Suprapubic skin (tissue), 4 donors: ENCODE measurements around the gene TBC1D14. TPM values are rescaled to one million over a fixed set of nuclear protein-coding genes. Genes with fewer than 3 reads are reported as not detected.
A peak's percentile ranks its signal among the peaks of the same experiment; 100 is the strongest.

ENCODE experiments used
- DNase-seq, 2 donors: peaks; one replicate each; pipeline ENCODE4 v3.0.0-alpha.2; 2019; ENCODE audit warnings: low spot score in 2 of 2
- H3K27ac ChIP-seq: fragments of 200-600 bp; sonication (generic); one replicate; pipeline ENCODE4 v1.5.1; 2019
- H3K27me3 ChIP-seq: fragments of 200-600 bp; sonication (generic); one replicate; pipeline ENCODE4 v1.5.1; 2019
- H3K36me3 ChIP-seq: fragments of 200-600 bp; sonication (generic); one replicate; pipeline ENCODE4 v1.5.1; 2019
- H3K4me1 ChIP-seq: fragments of 200-600 bp; sonication (generic); one replicate; pipeline ENCODE4 v1.5.1; 2019
- H3K4me3 ChIP-seq: fragments of 200-600 bp; sonication (generic); one replicate; pipeline ENCODE4 v1.5.1; 2019; ENCODE audit warnings: mild to moderate bottlenecking
- H3K9me3 ChIP-seq: fragments of 200-600 bp; sonication (generic); one replicate; pipeline ENCODE4 v1.5.1; 2019
- EP300 ChIP-seq: sonication (generic); formaldehyde crosslinking; IDR thresholded peaks from one replicate; pipeline ENCODE4 v1.6.1; 2017; ENCODE audit warnings: antibody characterized with exemption
- POLR2A ChIP-seq, 2 donors: fragments of 450-650 bp; IDR thresholded peaks; one replicate each; pipeline ENCODE4 v1.6.1; 2017; ENCODE audit warnings: antibody characterized with exemption in 2 of 2, mild to moderate bottlenecking in 2 of 2, moderate library complexity in 2 of 2
- POLR2AphosphoS5 ChIP-seq, 3 donors: sonication (generic); formaldehyde crosslinking; IDR thresholded peaks; one replicate each; pipeline ENCODE4 v1.6.1; 2017; ENCODE audit warnings: antibody characterized with exemption in 3 of 3
- WGBS: methylation state at CpG from one replicate; pipeline ENCODE4 v1.1.5; 2018; 5-methylcytosine and 5-hydroxymethylcytosine counted together
- total RNA-seq, 4 donors: library from RNA; depleted of rRNA; stranded (reverse); fragments of >200 nt; gene quantifications; one replicate each; pipeline ENCODE4 v1.1.0, GENCODE V29; 2016
- TF ChIP-seq, protein P1 (sequence below), 2 donors: fragments of 200-600 bp in 1 of 2; fragments of 450-650 bp in 1 of 2; sonication (generic) in 1 of 2; IDR thresholded peaks; one replicate each; pipeline ENCODE4 v1.5.1; 2016 to 2019; ENCODE audit warnings: antibody characterized with exemption in 2 of 2, mild to moderate bottlenecking in 1 of 2, moderate library complexity in 1 of 2

TBC1D14 gene
- total RNA-seq, 4 donors from 2014 or later = 55.0 to 111 (median 97.9) TPM

DNA sequence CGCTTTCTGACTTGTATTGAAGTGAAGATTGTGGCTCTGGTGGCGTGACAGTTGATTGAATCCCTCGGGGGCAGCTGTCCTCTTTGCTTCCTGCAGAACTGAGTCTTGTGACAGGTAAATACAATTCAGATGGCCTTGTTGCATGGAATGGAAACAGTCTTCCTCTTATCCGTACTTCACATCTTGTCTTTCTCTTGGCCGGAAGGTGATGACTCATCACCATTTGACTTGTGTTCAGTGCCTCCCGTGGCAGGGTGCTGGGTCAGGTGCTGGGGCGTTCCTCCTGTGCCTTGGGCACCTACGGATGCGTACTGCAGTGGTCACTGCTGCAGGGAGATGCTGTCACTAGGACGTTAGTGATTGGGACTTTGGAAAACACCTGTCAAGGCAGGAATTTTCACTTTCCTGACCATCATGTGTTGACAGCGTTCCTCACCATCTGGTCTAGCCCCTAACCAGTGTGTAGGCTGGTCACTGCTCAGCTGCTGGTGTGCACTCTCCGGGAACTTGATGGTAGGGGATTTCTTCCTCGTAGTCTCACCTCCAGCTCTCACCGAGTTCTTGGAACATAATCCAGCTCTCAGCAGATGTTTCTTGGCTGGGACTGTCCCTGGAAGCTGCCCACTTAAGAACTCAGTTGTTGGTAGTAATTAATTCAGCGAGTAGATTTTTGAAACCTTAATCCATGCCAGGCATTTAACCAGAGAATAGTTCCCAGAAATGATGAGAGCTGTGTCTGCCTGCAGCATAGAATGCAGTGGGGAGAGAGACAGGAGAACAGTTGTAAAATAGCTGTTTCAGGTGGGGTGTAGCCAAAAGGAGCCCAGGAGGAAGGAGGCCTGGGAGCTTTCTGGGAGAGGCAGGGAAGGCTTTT is 7.2 kb downstream of the TBC1D14 start:
- H3K27ac ChIP-seq = peak overlapping the region; percentile 80
- no peaks in the 10 kb centered on the region for H3K9me3 ChIP-seq

DNA sequence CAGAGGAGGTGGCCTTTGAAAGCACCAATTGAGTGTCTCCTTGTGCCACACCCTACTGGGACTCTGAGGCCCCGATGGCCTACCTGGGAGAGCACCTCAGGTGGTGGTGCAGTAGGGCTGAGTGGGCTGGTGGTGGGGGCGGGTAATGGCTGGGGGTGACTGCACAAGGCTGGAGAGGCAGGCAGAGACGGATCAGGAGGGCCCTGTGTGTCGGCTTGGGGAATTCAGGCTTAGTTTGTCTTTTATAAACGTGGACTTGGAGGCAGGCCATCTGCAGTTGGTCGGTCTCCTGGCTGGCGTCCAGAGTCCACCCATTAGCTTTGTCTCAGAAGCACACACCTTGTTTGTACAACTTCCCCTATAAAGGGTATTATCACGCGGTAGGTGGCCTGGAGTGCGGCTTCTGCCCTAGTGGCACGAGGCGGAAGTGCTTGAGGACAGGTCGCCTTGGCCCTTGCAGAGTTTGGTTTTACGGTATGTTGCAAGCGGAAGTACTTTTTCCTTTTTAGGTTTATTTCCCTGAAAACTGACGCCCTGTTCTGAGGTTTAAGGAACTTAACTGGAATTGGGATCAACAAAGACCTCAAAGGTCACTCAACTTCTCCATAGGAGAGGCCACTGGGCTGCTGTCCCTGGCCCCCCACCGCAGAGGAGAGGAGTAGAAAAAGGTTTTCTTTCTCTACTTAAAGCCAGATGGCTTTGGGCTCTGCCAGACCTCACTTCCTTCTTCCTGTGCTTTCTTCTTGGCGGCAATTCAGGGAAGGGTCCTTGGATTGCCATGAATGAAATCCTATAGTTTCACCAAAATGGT is 8.0 kb downstream of the TBC1D14 start:
- WGBS = 38% methylated on average over 18 of the region's 18 CpGs
- peaks cover 37% of the 10 kb centered on the region for H3K4me1 ChIP-seq
- H3K27me3 ChIP-seq = no peaks in the 10 kb centered on the region
- no peak for DNase-seq
- peak overlapping the region; percentile 80 for H3K27ac ChIP-seq
- H3K4me3 ChIP-seq = no peak overlapping the region
- TF ChIP-seq POLR2AphosphoS5 (IDR thresholded peaks at IDR 0.05) (no peak), EP300 (peak; percentile 54), POLR2A (IDR thresholded peaks at IDR 0.05) (no peak)
- TF ChIP-seq, protein P1, sequence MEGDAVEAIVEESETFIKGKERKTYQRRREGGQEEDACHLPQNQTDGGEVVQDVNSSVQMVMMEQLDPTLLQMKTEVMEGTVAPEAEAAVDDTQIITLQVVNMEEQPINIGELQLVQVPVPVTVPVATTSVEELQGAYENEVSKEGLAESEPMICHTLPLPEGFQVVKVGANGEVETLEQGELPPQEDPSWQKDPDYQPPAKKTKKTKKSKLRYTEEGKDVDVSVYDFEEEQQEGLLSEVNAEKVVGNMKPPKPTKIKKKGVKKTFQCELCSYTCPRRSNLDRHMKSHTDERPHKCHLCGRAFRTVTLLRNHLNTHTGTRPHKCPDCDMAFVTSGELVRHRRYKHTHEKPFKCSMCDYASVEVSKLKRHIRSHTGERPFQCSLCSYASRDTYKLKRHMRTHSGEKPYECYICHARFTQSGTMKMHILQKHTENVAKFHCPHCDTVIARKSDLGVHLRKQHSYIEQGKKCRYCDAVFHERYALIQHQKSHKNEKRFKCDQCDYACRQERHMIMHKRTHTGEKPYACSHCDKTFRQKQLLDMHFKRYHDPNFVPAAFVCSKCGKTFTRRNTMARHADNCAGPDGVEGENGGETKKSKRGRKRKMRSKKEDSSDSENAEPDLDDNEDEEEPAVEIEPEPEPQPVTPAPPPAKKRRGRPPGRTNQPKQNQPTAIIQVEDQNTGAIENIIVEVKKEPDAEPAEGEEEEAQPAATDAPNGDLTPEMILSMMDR (IDR thresholded peaks at IDR 0.05) = peak; percentile 26 to 48
- H3K36me3 ChIP-seq = no peaks in the 10 kb centered on the region
- no peaks in the 10 kb centered on the region for H3K9me3 ChIP-seq

More for the DNA sequence above, 7.2 kb downstream of the TBC1D14 start:
- Histone ChIP-seq H3K4me3 (no peak overlapping the region), H3K4me1 (peaks cover 37% of the 10 kb centered on the region), H3K27me3 (no peaks in the 10 kb centered on the region), H3K36me3 (no peaks in the 10 kb centered on the region)
- TF ChIP-seq POLR2A (IDR thresholded peaks at IDR 0.05) = peak in 1 of 2 donors; percentile 33
- TF ChIP-seq, protein P1 (IDR thresholded peaks at IDR 0.05) = no peak
- peak in 1 of 2 donors; percentile 70 for DNase-seq
- WGBS = 41% methylated on average over 15 of the region's 15 CpGs

DNA sequence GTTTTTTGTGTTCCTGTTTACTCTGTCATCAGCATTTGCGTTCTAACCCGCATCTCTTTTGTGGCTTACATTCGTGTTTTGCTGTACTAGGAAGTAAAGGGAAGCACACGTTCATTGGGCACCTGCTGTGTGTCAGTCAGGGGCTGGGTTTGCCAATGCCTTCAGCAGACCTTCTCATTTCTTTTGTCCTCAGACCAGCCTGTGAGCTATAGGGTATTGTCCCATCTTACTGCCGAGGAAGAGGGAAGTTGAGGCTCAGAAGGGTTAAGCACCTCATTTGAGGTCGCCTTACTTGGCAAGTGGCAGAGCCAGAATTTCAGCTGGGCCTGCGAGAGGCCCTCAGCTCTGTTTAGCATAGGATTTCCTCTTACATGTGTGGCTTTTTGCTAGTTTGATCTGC is 8.7 kb downstream of the TBC1D14 start:
- peaks cover 2% of the 10 kb centered on the region for H3K36me3 ChIP-seq
- DNase-seq = peak in 1 of 2 donors; percentile 31
- peaks cover 34% of the 10 kb centered on the region for H3K4me1 ChIP-seq
- H3K27ac ChIP-seq = peak overlapping the region; percentile 80
- WGBS = 61% methylated on average over 7 of the region's 7 CpGs
- TF ChIP-seq POLR2AphosphoS5 (IDR thresholded peaks at IDR 0.05) (no peak), POLR2A (IDR thresholded peaks at IDR 0.05) (no peak)
- no peaks in the 10 kb centered on the region for H3K9me3 ChIP-seq
- H3K4me3 ChIP-seq = no peak overlapping the region
- H3K27me3 ChIP-seq = no peaks in the 10 kb centered on the region

DNA sequence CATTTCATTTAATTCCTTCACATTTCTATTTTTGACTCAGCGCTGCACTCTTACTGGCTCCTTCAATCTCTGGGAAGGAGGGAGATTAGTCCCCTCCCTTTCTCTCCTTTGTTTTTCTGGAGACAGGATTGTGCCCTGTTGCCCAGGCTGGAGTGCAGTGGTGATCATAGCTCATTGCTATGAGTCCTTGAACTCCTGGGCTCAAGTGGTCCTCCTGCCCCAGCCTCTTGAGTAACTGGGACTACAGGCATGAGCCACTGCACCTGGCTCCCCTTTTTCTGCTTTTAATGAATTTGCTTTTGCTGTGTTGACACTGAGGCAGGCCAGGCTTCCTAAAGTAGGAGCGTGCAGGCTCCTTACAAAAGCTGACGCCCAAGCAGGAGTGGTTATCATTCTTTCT is 10.5 kb downstream of the TBC1D14 start:
- H3K4me1 ChIP-seq = peaks cover 34% of the 10 kb centered on the region
- no peak overlapping the region for H3K4me3 ChIP-seq
- WGBS = 64% methylated on average over 3 of the region's 3 CpGs
- no peaks in the 10 kb centered on the region for H3K9me3 ChIP-seq
- peaks cover 16% of the 10 kb centered on the region for H3K36me3 ChIP-seq
- H3K27ac ChIP-seq = no peak overlapping the region
- no peaks in the 10 kb centered on the region for H3K27me3 ChIP-seq
- TF ChIP-seq, protein P1 (IDR thresholded peaks at IDR 0.05) = no peak
- TF ChIP-seq POLR2A (IDR thresholded peaks at IDR 0.05) (no peak), POLR2AphosphoS5 (IDR thresholded peaks at IDR 0.05) (no peak)
- DNase-seq = no peak

DNA sequence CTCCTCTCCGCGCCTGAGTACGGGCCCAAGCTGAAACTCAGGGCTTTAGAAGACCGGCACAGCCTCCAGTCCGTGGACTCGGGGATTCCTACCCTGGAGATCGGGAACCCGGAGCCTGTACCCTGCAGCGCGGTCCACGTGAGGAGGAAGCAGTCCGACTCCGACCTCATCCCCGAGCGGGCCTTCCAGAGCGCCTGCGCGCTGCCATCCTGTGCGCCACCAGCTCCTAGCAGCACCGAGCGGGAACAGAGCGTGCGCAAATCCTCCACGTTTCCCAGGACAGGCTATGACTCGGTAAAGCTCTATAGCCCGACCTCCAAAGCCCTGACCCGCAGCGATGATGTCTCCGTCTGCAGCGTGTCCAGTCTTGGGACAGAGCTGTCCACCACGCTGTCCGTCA is 13.9 kb downstream of the TBC1D14 start:
- Histone ChIP-seq H3K27ac (no peak overlapping the region), H3K36me3 (peaks cover 16% of the 10 kb centered on the region), H3K4me1 (peaks cover 23% of the 10 kb centered on the region), H3K4me3 (no peak overlapping the region), H3K9me3 (no peaks in the 10 kb centered on the region), H3K27me3 (no peaks in the 10 kb centered on the region)
- no peak for DNase-seq
- no peak for TF ChIP-seq POLR2AphosphoS5 (IDR thresholded peaks at IDR 0.05)
- TF ChIP-seq EP300 = no peak
- TF ChIP-seq, protein P1 (IDR thresholded peaks at IDR 0.05) = no peak
- no peak for TF ChIP-seq POLR2A (IDR thresholded peaks at IDR 0.05)
- 98% methylated on average over 31 of the region's 32 CpGs for WGBS
